NCI-H226 (cell line): ENCODE measurements around the gene SNRPA.
A peak's percentile ranks its signal among the peaks of the same experiment; 100 is the strongest.
"Not testable (repeated sequence)": the region's sequence is repeated elsewhere in the genome, so short reads cannot be mapped to it uniquely, and the experiment has no call there.

Experiments used
- DNase-seq: peaks from one replicate; pipeline ENCODE4 v3.0.0-alpha.2; 2015

The SNRPA gene

GRCh38 chr19:40777937-40778705, 27.1 kb downstream of the SNRPA start, which contains the start of gene RAB4B:
Gene RAB4B, plus strand, starts transcription at chr19:40778247. Its CDS starts 129 bp downstream, at chr19:40778376.
- peak; percentile 99 for DNase-seq

GRCh38 chr19:40778706-40779284, 27.8 kb downstream of the SNRPA start:
- DNase-seq: no peak

GRCh38 chr19:40780582-40780981, 29.6 kb downstream of the SNRPA start:
- DNase-seq: no peak

GRCh38 chr19:40781140-40781539, 30.1 kb downstream of the SNRPA start:
- no peak for DNase-seq

GRCh38 chr19:40783711-40784110, 32.7 kb downstream of the SNRPA start:
- DNase-seq: no peak

- not testable (repeated sequence) for DNase-seq
Measured at GRCh38 chr19:40784146-40784545, 33.1 kb downstream of the SNRPA start.

- DNase-seq: no peak
Measured at GRCh38 chr19:40785526-40785925, 34.5 kb downstream of the SNRPA start.

- DNase-seq: no peak
Measured at GRCh38 chr19:40786060-40787037, 35.3 kb downstream of the SNRPA start.

- DNase-seq: no peak
Measured at GRCh38 chr19:40791349-40791748, 40.3 kb downstream of the SNRPA start.

GRCh38 chr19:40791996-40792395, 41.0 kb downstream of the SNRPA start:
- DNase-seq: no peak

GRCh38 chr19:40797166-40797962, 46.4 kb downstream of the SNRPA start:
- DNase-seq: no peak

- DNase-seq: no peak
Measured at GRCh38 chr19:40797963-40798682, 47.1 kb downstream of the SNRPA start.

- DNase-seq: peak; percentile 97
Measured at GRCh38 chr19:40798683-40799557, 47.9 kb downstream of the SNRPA start, which contains the start of gene EGLN2. Gene EGLN2, plus strand, starts transcription at chr19:40799191. Its CDS starts 1,382 bp downstream, at chr19:40800573.

GRCh38 chr19:40799558-40800338, 48.7 kb downstream of the SNRPA start:
- peak; percentile 41 for DNase-seq

GRCh38 chr19:40800339-40800996, 49.5 kb downstream of the SNRPA start:
- DNase-seq: no peak

- DNase-seq: no peak
Measured at GRCh38 chr19:40800997-40801377, 50.0 kb downstream of the SNRPA start.

GRCh38 chr19:40801426-40802299, 50.7 kb downstream of the SNRPA start:
- DNase-seq: no peak
